Liver (tissue), 9 donors: ENCODE data around the gene RBM47. TPM values are rescaled to one million over a fixed set of nuclear protein-coding genes. Genes with fewer than 3 reads are reported as not detected.
A peak's percentile ranks its signal among the peaks of the same experiment; 100 is the strongest.

Experiments
- DNase-seq: peaks from one replicate; pipeline ENCODE4 v3.0.0-alpha.2; 2017; ENCODE audit warnings: low spot score
- H3K27ac ChIP-seq, 2 donors: one replicate each; pipeline ENCODE4 v1.7.0; 2013; ENCODE audit warnings: inconsistent platforms in 2 of 2, low read length in 2 of 2, control low read depth in 1 of 2, low read depth in 1 of 2, mild to moderate bottlenecking in 1 of 2
- H3K27me3 ChIP-seq, 4 donors: one replicate each; pipeline versions ENCODE4 v1.6.1 to v1.7.0; 2013; ENCODE audit warnings: low read length in 3 of 4, inconsistent platforms in 1 of 4, mild to moderate bottlenecking in 1 of 4, moderate library complexity in 1 of 4; ENCODE audit not compliant: control insufficient read depth in 4 of 4, insufficient read depth in 4 of 4
- H3K36me3 ChIP-seq, 4 donors: one replicate each; pipeline versions ENCODE4 v1.6.1 to v1.7.0; 2013; ENCODE audit warnings: low read length in 3 of 4, mild to moderate bottlenecking in 3 of 4, low read depth in 1 of 4, moderate library complexity in 1 of 4; ENCODE audit not compliant: control insufficient read depth in 4 of 4, insufficient read depth in 3 of 4
- H3K4me1 ChIP-seq, 4 donors: one replicate each; pipeline versions ENCODE4 v1.6.1 to v1.7.0; 2013; ENCODE audit warnings: low read length in 3 of 4, mild to moderate bottlenecking in 3 of 4, moderate library complexity in 1 of 4; ENCODE audit not compliant: control insufficient read depth in 4 of 4, insufficient read depth in 4 of 4
- H3K4me3 ChIP-seq, 3 donors: one replicate each; pipeline versions ENCODE4 v1.6.1 to v1.7.0; 2013; ENCODE audit warnings: low read length in 3 of 3, control low read depth in 1 of 3, low read depth in 1 of 3, mild to moderate bottlenecking in 1 of 3
- H3K9ac ChIP-seq, 2 donors: one replicate each; pipeline ENCODE4 v1.7.0; 2013; ENCODE audit warnings: low read length in 2 of 2, mild to moderate bottlenecking in 2 of 2, moderate library complexity in 2 of 2, control low read depth in 1 of 2, low read depth in 1 of 2
- H3K9me3 ChIP-seq, 4 donors: one replicate each; pipeline versions ENCODE4 v1.6.1 to v1.7.0; 2013; ENCODE audit warnings: low read length in 3 of 4; ENCODE audit not compliant: control insufficient read depth in 4 of 4
- FOXA1 ChIP-seq: IDR thresholded peaks from 2 replicates; pipeline ENCODE4 v1.6.1; 2016; ENCODE audit warnings: antibody characterized with exemption
- FOXA2 ChIP-seq: IDR thresholded peaks from 2 replicates; pipeline ENCODE4 v1.6.1; 2016; ENCODE audit warnings: antibody characterized with exemption
- GABPA ChIP-seq, 2 donors: IDR thresholded peaks in 1 of 2; conservative IDR thresholded peaks in 1 of 2; 2 replicates each; pipeline ENCODE4 v1.6.1; 2016; ENCODE audit warnings: antibody characterized with exemption in 2 of 2, mild to moderate bottlenecking in 1 of 2, moderate library complexity in 1 of 2
- HNF4G ChIP-seq: IDR thresholded peaks from 2 replicates; pipeline ENCODE4 v1.6.1; 2016; ENCODE audit warnings: antibody characterized with exemption
- JUND ChIP-seq, 2 donors: IDR thresholded peaks; 2 replicates each; pipeline ENCODE4 v1.6.1; 2016; ENCODE audit warnings: antibody characterized with exemption in 2 of 2
- NR2F2 ChIP-seq: IDR thresholded peaks from 2 replicates; pipeline ENCODE4 v1.6.1; 2016; ENCODE audit warnings: antibody characterized with exemption
- RAD21 ChIP-seq, 2 donors: IDR thresholded peaks; 2 replicates each; pipeline ENCODE4 v1.6.1; 2016; ENCODE audit warnings: antibody characterized with exemption in 2 of 2, mild to moderate bottlenecking in 2 of 2
- RXRA ChIP-seq, 2 donors: IDR thresholded peaks; 2 replicates each; pipeline ENCODE4 v1.6.1; 2017 to 2018; ENCODE audit warnings: antibody characterized with exemption in 2 of 2, mild to moderate bottlenecking in 1 of 2
- SP1 ChIP-seq: IDR thresholded peaks from 2 replicates; pipeline ENCODE4 v1.6.1; 2018; ENCODE audit warnings: antibody characterized with exemption, mild to moderate bottlenecking
- TAF1 ChIP-seq: conservative IDR thresholded peaks from 2 replicates; pipeline ENCODE4 v1.6.1; 2016; ENCODE audit warnings: antibody characterized with exemption, mild to moderate bottlenecking
- whole genome bisulfite sequencing: extraction: QIAGEN DNeasy Blood & Tissue Kit; methylation state at CpG from one replicate; pipeline ENCODE4 v1.1.7; 2013; 5-methylcytosine and 5-hydroxymethylcytosine counted together
- polyA plus RNA-seq, 2 donors: library from polyadenylated mRNA; stranded (reverse) in 1 of 2; unstranded in 1 of 2; fragments of 200-250 nt in 1 of 2; fragments of >200 nt in 1 of 2; fragmentation: Nextera tagmentation in 1 of 2; extraction: Ambion mirVana in 1 of 2; gene quantifications; one replicate each; pipeline versions ENCODE4 v1.2.1 to v1.2.3, GENCODE V29; 2013 to 2015
- total RNA-seq, 2 donors: library from RNA; depleted of rRNA; stranded (reverse); fragments of >200 nt; gene quantifications; one replicate each; pipeline ENCODE4 v1.2.3, GENCODE V29; 2014
- TF ChIP-seq, protein P1 (sequence below): IDR thresholded peaks from 2 replicates; pipeline ENCODE4 v1.6.1; 2016; ENCODE audit warnings: antibody characterized with exemption
- TF ChIP-seq, protein P2 (sequence below): fragments of 150-350 bp; IDR thresholded peaks from 2 replicates; pipeline ENCODE4 v1.5.1; 2017; ENCODE audit warnings: improper control_type of control experiment, low read depth, low read length; ENCODE audit not compliant: missing input control
- TF ChIP-seq, protein P3 (sequence below): IDR thresholded peaks from 2 replicates; pipeline ENCODE4 v1.6.1; 2016; ENCODE audit warnings: antibody characterized with exemption
- TF ChIP-seq, protein P4 (sequence below): IDR thresholded peaks from 2 replicates; pipeline ENCODE4 v1.6.1; 2016; ENCODE audit warnings: antibody characterized with exemption, mild to moderate bottlenecking
- donor health status: healthy.
- donor health status: healthy.
- donor health status: healthy.
- donor health status: healthy.
- donor health status: healthy.

RBM47 gene
- total and polyA plus RNA-seq, 4 donors = 16.5 to 81.2 (median 24.7) TPM

DNA sequence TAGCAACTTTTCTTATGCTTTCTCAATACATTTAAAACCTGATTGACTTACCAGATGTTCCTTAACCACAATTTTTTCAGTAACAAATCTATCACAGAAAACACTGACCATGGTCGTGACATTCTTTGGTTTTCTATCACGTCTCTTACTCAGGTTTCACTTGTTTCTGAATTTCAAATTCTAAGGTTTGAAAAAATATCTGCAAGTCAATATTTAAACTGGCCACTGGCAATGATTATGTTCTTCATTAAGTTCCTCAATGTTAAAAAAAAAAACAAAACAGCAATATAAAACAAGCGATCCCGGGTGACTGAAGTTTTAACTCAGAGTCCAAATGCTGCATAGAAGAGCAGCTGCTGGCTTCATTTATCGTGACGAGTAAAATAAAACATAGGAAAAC lies 128.9 kb downstream of the RBM47 start:
- H3K27ac ChIP-seq = no peak overlapping the region
- no peak overlapping the region for H3K4me3 ChIP-seq
- peaks cover 0 to 7% (median 5%) of the 10 kb centered on the region in 4 donors for H3K36me3 ChIP-seq
- 37% methylated on average over 6 of the region's 6 CpGs for WGBS
- TF ChIP-seq, protein P1, sequence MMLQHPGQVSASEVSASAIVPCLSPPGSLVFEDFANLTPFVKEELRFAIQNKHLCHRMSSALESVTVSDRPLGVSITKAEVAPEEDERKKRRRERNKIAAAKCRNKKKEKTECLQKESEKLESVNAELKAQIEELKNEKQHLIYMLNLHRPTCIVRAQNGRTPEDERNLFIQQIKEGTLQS = no peak
- H3K9ac ChIP-seq = no peak overlapping the region
- no peaks in the 10 kb centered on the region for H3K27me3 ChIP-seq
- no peak for DNase-seq
- H3K9me3 ChIP-seq = no peaks in the 10 kb centered on the region
- peaks cover 4 to 28% (median 12%) of the 10 kb centered on the region in 4 donors for H3K4me1 ChIP-seq

DNA sequence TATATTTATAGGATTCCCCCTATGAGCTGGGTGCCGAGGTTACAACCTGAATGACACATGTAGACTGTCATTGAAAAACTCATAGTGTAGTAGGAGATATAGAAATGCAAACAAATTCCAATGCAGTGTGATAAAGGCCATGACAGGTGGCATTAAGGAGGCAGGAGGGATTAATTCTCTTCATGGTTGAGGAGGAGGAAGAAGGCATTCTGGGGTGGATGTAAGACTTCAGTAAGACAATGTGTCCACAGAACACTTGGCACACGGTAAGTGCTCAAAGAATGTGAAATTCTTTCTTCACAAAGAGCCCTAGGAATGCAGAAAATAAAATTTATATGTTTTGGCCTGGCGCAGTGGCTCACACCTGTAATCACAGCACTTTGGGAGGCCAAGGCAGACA lies 136.5 kb downstream of the RBM47 start:
- H3K9ac ChIP-seq = no peak overlapping the region
- peaks cover 9 to 29% (median 13%) of the 10 kb centered on the region in 4 donors for H3K4me1 ChIP-seq
- no peak overlapping the region for H3K4me3 ChIP-seq
- no peaks in the 10 kb centered on the region for H3K27me3 ChIP-seq
- no peak for TF ChIP-seq RXRA (IDR thresholded peaks at IDR 0.05)
- TF ChIP-seq NR2F2 = no peak
- no peaks in the 10 kb centered on the region for H3K9me3 ChIP-seq
- DNase-seq = no peak
- no peaks in the 10 kb centered on the region for H3K36me3 ChIP-seq
- 89% methylated on average over 3 of the region's 3 CpGs for WGBS
- H3K27ac ChIP-seq = no peak overlapping the region

DNA sequence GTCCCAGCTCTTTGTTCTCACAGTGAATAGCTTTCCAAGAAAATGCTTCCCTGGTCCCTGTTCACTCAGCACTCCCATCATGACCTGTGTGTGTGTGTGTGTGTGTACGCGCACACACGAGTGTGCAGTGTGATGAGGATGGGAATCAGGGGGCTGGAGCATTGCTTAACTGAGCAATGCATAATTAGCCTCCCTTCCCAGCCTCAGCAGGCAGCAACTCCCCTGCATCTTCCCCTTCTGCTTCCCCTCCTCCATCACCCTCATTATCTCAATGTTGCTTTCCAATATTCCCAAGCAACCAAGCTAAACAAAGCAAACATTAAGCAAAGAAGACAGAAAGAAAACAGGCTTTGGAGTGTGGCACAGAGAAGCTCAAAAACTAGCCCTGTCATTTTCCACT lies 137.0 kb downstream of the RBM47 start:
- Histone ChIP-seq H3K4me1 (peaks cover 9 to 29% (median 13%) of the 10 kb centered on the region in 4 donors), H3K36me3 (no peaks in the 10 kb centered on the region), H3K9me3 (no peaks in the 10 kb centered on the region), H3K9ac (no peak overlapping the region), H3K27ac (peak overlapping the region in 1 of 2 donors; percentile 39), H3K4me3 (no peak overlapping the region), H3K27me3 (no peaks in the 10 kb centered on the region)
- DNase-seq = no peak
- 85% methylated on average over 3 of the region's 3 CpGs for WGBS
- TF ChIP-seq RAD21 (IDR thresholded peaks at IDR 0.05) (no peak), NR2F2 (no peak), GABPA (IDR thresholded peaks at IDR 0.05 in 1 of 2, conservative IDR thresholded peaks at IDR 0.05 in 1 of 2) (no peak), RXRA (IDR thresholded peaks at IDR 0.05) (no peak), FOXA2 (no peak), SP1 (no peak), HNF4G (no peak), JUND (IDR thresholded peaks at IDR 0.05) (no peak)
- TF ChIP-seq, protein P2, sequence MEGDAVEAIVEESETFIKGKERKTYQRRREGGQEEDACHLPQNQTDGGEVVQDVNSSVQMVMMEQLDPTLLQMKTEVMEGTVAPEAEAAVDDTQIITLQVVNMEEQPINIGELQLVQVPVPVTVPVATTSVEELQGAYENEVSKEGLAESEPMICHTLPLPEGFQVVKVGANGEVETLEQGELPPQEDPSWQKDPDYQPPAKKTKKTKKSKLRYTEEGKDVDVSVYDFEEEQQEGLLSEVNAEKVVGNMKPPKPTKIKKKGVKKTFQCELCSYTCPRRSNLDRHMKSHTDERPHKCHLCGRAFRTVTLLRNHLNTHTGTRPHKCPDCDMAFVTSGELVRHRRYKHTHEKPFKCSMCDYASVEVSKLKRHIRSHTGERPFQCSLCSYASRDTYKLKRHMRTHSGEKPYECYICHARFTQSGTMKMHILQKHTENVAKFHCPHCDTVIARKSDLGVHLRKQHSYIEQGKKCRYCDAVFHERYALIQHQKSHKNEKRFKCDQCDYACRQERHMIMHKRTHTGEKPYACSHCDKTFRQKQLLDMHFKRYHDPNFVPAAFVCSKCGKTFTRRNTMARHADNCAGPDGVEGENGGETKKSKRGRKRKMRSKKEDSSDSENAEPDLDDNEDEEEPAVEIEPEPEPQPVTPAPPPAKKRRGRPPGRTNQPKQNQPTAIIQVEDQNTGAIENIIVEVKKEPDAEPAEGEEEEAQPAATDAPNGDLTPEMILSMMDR = no peak
- TF ChIP-seq, protein P3, sequence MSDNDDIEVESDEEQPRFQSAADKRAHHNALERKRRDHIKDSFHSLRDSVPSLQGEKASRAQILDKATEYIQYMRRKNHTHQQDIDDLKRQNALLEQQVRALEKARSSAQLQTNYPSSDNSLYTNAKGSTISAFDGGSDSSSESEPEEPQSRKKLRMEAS = no peak
- TF ChIP-seq, protein P1 = no peak

DNA sequence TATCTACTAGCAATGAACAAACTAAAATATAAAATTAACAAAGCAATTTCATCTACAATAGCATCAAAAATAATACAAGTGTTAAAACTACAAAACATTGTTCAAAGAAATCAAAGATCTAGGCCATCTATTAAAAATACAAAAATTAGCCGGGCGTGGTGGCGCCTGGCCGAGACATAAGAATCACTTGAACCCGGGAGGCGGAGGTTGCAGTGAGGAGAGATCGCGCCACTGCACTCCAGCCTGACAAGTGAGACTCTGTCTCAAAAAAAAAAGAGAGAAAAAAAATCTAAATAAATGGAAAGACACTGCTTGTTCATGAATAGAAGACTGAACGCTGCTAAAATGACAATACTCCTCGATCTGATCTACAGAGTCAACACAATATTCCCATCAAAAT lies 139.2 kb downstream of the RBM47 start:
- 91% methylated on average over 10 of the region's 10 CpGs for WGBS
- Histone ChIP-seq H3K4me3 (no peak overlapping the region), H3K27me3 (no peaks in the 10 kb centered on the region), H3K36me3 (no peaks in the 10 kb centered on the region), H3K9me3 (no peaks in the 10 kb centered on the region), H3K9ac (no peak overlapping the region), H3K27ac (no peak overlapping the region), H3K4me1 (peaks cover 11 to 23% (median 16%) of the 10 kb centered on the region in 4 donors)
- DNase-seq = no peak
- TF ChIP-seq GABPA (IDR thresholded peaks at IDR 0.05 in 1 of 2, conservative IDR thresholded peaks at IDR 0.05 in 1 of 2) (no peak), HNF4G (no peak), NR2F2 (no peak), TAF1 (no peak), JUND (IDR thresholded peaks at IDR 0.05) (no peak), FOXA1 (no peak)
- TF ChIP-seq, protein P2 = no peak
- TF ChIP-seq, protein P3 = no peak
- TF ChIP-seq, protein P4, sequence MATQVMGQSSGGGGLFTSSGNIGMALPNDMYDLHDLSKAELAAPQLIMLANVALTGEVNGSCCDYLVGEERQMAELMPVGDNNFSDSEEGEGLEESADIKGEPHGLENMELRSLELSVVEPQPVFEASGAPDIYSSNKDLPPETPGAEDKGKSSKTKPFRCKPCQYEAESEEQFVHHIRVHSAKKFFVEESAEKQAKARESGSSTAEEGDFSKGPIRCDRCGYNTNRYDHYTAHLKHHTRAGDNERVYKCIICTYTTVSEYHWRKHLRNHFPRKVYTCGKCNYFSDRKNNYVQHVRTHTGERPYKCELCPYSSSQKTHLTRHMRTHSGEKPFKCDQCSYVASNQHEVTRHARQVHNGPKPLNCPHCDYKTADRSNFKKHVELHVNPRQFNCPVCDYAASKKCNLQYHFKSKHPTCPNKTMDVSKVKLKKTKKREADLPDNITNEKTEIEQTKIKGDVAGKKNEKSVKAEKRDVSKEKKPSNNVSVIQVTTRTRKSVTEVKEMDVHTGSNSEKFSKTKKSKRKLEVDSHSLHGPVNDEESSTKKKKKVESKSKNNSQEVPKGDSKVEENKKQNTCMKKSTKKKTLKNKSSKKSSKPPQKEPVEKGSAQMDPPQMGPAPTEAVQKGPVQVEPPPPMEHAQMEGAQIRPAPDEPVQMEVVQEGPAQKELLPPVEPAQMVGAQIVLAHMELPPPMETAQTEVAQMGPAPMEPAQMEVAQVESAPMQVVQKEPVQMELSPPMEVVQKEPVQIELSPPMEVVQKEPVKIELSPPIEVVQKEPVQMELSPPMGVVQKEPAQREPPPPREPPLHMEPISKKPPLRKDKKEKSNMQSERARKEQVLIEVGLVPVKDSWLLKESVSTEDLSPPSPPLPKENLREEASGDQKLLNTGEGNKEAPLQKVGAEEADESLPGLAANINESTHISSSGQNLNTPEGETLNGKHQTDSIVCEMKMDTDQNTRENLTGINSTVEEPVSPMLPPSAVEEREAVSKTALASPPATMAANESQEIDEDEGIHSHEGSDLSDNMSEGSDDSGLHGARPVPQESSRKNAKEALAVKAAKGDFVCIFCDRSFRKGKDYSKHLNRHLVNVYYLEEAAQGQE = no peak
